ENCODE results near the gene EVX2.

Gene EVX2

GRCh38 chr2:176114120-176114929 is 30.6 kb upstream of the EVX2 start:
- no peak for TF ChIP-seq CTCF (IDR thresholded peaks at IDR 0.05; ENCODE audit: insufficient read depth, low read length, poor library complexity, severe bottlenecking)
- H3K4me3 ChIP-seq (replicated peaks; ENCODE audit: low read depth, low read length) = no peak overlapping the region
- DNase-seq (ENCODE audit: extremely low read depth, insufficient read length) = no peak
- H3K36me3 ChIP-seq (ENCODE audit: control insufficient read depth, insufficient read depth, low read length) = no peaks in the 10 kb centered on the region
- H3K27me3 ChIP-seq (replicated peaks; ENCODE audit: control insufficient read depth, insufficient read depth, low read length) = peaks cover 6% of the 10 kb centered on the region

GRCh38 chr2:176112375-176113302 is 28.9 kb upstream of the EVX2 start:
- H3K4me3 ChIP-seq (replicated peaks; ENCODE audit: low read depth, low read length) = no peak overlapping the region
- DNase-seq (ENCODE audit: extremely low read depth, insufficient read length) = no peak
- peaks cover 5% of the 10 kb centered on the region for H3K27me3 ChIP-seq (replicated peaks; ENCODE audit: control insufficient read depth, insufficient read depth, low read length)
- TF ChIP-seq CTCF (IDR thresholded peaks at IDR 0.05; ENCODE audit: insufficient read depth, low read length, poor library complexity, severe bottlenecking) = no peak
- no peaks in the 10 kb centered on the region for H3K36me3 ChIP-seq (ENCODE audit: control insufficient read depth, insufficient read depth, low read length)

GRCh38 chr2:176111846-176112374 is 28.1 kb upstream of the EVX2 start:
- H3K27me3 ChIP-seq (replicated peaks; ENCODE audit: control insufficient read depth, insufficient read depth, low read length) = peaks cover 4% of the 10 kb centered on the region
- no peak for TF ChIP-seq CTCF (IDR thresholded peaks at IDR 0.05; ENCODE audit: insufficient read depth, low read length, poor library complexity, severe bottlenecking)

GRCh38 chr2:176111309-176111663 is 27.5 kb upstream of the EVX2 start:
- TF ChIP-seq CTCF (IDR thresholded peaks at IDR 0.05; ENCODE audit: insufficient read depth, low read length, poor library complexity, severe bottlenecking) = peak; percentile 81
- Histone ChIP-seq H3K36me3 (ENCODE audit: control insufficient read depth, insufficient read depth, low read length) (no peaks in the 10 kb centered on the region), H3K4me3 (replicated peaks; ENCODE audit: low read depth, low read length) (no peak overlapping the region), H3K27me3 (replicated peaks; ENCODE audit: control insufficient read depth, insufficient read depth, low read length) (peaks cover 3% of the 10 kb centered on the region)
- DNase-seq (ENCODE audit: extremely low read depth, insufficient read length) = no peak

More at GRCh38 chr2:176111846-176112374, 28.1 kb upstream of the EVX2 start:
- DNase-seq (ENCODE audit: extremely low read depth, insufficient read length) = no peak
- no peaks in the 10 kb centered on the region for H3K36me3 ChIP-seq (ENCODE audit: control insufficient read depth, insufficient read depth, low read length)
- H3K4me3 ChIP-seq (replicated peaks; ENCODE audit: low read depth, low read length) = no peak overlapping the region

- TF ChIP-seq CTCF (IDR thresholded peaks at IDR 0.05; ENCODE audit: insufficient read depth, low read length, poor library complexity, severe bottlenecking) = no peak
- no peak overlapping the region for H3K4me3 ChIP-seq (replicated peaks; ENCODE audit: low read depth, low read length)
- no peak for DNase-seq (ENCODE audit: extremely low read depth, insufficient read length)
- peaks cover 3% of the 10 kb centered on the region for H3K27me3 ChIP-seq (replicated peaks; ENCODE audit: control insufficient read depth, insufficient read depth, low read length)
- H3K36me3 ChIP-seq (ENCODE audit: control insufficient read depth, insufficient read depth, low read length) = no peaks in the 10 kb centered on the region
Measured at GRCh38 chr2:176110415-176111308, 26.9 kb upstream of the EVX2 start.
